Stimulated activated CD8-positive, alpha-beta memory T cell treated with anti-CD3 and anti-CD28 coated beads, Interleukin-7, amount 100 ng/mL, for 24 hours (primary cell): ENCODE results near the gene CD1B.
"Not testable (repeated sequence)": the region's sequence is repeated elsewhere in the genome, so short reads cannot be mapped to it uniquely, and the experiment has no call there.

Experiments
- DNase-seq: peaks from one replicate; pipeline ENCODE4 v3.0.0-alpha.2; 2020; ENCODE audit warnings: low read depth

Gene CD1B

DNA sequence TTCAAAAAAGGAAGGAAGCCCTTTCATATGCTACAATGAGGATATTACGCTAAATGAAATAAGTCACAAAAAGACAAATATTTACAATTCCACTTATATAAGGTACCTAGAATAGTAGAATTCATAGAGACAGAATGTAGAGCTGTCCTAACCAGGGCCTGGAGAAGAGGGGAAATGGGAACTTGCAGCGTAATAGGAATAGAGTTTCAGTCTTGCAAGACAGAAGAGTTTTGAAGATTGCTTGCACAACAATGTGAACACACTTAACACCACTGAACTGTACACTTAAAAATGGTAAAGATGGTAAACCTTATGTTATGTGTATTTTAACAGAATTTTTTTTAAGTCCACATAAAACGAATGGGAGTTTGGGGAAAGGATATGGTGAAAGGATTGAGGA, 2.9 kb downstream of the CD1B start:
- no peak for DNase-seq

DNA sequence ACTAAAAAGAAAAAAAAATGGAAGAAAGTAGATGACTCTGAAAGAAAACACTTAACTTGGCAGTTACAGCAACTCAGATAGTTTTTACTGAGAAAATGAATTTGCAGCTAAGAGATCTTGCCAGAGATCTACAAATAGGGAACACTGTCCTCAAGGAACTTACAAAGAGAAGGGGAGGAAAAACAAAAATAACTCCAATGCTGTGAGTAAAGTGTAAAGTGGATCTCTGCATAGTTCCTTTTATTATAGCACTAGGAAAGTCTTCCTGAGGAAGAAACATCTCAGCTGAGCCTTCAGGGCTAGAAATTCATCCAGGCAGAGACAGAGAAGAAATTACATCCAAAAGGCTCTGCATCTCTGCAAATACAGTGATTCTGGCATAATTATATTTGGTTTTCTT, 3.9 kb downstream of the CD1B start:
- DNase-seq: no peak

DNA sequence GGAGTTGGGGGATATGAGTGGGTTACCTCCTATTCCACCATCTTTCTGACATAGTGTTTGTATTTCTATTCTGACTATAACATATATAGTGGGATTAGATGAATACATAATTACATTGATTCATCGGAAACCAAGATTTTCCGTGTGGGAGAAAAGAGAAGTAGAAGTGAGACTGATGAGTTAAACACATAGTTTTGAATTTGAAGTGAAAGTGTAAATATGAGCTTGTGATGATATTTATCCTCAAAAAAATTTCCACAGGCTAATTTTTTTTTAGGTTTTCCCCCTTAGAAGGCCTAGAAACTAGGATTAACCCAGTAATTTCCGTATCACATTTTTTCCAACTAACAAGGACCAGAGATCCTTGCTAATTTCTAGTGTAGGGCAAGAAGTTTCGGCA, 6.9 kb downstream of the CD1B start:
- no peak for DNase-seq

DNA sequence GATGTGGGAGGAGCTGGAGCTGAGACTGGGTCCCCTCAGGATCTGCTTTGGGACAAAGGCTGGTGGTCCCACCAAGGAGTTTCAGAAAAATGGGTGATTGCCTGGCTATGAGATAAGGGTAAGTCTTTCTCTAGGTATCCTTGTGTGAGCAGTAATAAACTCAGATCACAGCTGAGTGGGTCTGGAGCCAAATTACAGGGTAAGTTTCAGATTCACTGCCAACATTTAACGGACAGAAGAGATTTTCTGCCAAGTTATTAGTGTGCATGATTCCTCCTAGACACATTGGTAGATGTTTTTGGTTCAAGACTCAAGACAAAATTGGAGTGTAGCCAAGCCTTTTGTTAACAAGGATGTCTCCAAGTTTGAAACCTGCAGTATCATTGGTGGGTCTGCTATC, 7.5 kb downstream of the CD1B start:
- no peak for DNase-seq

DNA sequence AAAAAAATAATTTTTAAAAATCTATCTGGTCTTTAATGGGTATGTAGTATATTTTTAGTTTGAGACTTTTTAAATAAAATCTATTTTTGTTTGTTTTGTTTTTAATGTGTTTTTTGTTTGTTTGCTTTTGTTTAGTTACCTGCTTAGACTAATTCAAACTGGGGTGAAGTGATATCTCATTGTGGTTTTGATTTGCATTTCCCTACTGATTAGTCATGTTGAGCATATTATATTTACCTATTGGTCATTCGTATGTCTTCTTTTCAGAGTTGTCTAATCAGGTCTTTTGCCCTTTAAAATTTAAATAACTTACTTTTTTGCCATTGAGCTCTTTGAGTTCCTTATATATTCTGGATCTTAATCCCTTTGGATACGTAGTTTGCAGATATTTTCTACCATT, 20.3 kb downstream of the CD1B start:
- DNase-seq: no peak

DNA sequence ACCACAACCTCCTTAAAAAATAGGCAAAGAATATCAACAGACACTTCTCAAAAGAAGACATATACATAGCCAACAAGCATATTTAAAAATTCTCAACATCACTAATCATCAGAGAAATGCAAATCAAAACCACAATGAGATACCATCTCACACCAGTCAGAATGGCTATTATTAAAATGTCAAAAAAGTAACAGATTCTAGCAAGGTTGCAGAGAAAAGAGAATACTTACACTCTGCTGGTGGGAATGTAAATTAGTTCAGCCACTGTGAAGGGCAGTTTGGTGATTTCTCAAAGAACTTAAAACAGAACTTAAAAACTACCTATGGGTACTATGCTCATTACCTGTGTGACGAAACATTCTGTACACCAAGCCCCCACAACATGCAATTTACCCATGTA, 20.7 kb downstream of the CD1B start:
- DNase-seq: no peak

DNA sequence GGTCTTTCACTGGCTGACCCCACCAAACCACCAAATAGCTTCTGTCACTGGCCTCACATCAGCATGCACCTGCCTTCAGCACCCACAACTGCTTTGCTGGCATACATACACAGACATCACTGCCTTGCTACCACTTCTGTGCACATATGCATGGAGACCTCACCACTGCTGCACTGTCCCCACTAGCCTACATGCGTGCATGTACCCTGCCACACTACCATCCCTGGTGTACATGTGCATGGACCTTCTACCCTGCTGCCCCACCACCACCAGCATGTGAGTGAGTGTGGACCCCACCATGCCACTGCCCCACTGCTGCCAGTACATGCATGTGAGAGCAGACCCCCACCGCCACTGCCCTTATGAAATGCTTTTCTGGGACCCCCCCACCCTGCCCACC, 35.5 kb downstream of the CD1B start:
- no peak for DNase-seq

DNA sequence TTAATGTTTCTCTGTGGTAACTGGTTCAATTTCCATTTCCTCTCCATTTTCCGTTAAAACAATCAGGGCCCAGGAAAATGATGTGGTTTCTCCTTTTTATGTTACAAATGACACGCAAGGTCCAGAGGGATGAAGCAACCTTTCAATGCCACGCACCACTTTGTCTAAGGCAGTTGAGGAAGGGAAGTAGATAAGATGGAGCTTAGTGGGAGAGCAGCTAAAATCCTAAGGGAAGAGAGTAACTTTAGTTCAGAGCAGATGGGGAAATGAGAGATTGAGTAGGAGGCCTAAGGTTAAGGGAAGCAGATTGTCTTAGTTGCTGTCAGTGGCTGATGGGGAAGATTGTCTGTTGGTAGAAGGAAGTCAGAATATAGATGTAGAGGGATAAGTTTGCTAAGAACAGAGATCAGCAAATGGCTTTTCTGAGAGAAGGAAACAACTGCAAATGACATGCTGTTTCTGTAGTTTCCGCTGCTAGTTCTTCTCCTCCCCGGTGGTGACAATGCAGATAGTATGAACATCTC, 40.9 kb downstream of the CD1B start:
- DNase-seq: no peak

DNA sequence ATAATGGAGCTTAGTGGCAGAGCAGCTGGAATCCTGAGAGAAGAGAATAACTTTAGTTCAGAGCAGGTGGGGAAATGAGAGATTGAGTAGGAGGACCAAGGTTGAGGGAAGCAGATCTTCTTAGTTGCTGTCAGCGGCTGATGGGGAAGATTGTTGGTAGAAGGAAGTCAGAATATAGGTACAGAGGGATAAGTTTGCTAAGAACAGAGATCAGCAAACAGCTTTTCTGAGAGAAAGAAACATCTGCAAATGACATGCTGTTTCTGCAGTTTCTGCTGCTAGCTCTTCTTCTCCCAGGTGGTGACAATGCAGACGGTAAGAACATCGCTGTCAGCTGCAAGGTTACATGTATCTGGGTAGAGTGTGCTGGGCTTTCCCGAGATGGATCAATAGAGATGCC, 41.5 kb downstream of the CD1B start, which contains the start of gene CD1C:
CD1C (plus strand) TSS at position 113 of the 400 bp plus-strand sequence; CDS start at position 255, 142 bp downstream.
- DNase-seq: no peak

DNA sequence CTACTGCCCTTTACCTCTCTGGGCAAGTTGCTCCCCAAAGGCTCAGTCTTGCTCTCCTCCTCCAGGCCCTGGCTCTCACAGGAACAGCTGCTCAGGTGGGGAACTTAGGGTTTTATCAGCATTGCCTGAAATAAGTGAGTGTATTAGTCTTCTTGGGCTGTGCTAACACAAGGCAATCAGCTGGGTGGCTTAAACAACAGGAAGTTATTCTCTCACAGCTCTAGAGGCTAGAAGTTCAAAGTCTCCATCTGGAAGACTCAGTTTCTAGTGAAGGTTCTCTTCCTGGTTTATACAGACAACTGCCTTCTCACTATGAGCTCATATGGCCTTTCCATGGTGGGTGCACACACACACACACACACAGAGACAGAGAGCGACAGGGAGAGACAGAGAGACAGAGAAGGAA, 44.4 kb downstream of the CD1B start:
- DNase-seq: no peak

DNA sequence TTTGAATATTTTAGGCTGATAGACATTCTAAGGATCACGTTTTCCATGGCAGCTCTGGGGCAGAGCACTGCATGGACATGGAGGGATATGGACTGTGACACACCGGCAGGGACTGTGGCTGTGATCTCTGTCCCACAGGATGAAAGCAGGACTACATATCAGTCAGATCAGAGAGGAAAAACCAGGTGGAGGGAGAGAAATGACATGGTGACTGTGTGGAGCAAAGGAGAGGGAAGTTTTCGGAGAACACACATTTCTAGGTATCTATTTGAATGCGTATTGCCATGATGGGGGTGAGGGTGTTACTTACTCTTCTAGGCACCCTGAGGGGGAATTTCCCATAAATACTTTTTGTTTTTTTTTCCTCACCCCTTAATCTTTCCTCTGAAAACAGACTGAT, 44.8 kb downstream of the CD1B start:
- no peak for DNase-seq

DNA sequence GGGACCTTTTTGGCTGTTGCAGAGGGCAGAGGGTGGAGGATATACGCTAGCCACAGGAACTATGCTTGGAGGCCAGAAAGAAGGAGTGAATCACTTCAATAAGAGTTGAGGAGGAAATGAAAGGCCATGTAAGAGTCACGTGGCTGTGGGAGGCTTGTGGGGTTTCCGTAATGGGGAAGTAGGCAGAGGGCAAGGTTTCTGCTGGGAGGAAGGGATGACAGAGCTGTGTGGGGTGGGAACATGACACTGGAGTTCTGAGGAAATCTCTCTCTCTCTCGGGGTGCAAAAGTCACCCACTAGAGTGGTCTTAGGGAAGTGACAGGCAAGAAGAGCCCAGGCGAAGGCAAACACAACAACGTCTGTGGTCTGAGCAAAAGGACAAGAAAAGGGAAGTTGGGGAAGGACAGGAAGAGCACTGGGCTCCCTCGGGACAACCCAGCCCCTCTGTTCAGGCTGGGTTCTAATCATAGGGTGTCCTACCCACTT, 45.5 kb downstream of the CD1B start:
- no peak for DNase-seq

DNA sequence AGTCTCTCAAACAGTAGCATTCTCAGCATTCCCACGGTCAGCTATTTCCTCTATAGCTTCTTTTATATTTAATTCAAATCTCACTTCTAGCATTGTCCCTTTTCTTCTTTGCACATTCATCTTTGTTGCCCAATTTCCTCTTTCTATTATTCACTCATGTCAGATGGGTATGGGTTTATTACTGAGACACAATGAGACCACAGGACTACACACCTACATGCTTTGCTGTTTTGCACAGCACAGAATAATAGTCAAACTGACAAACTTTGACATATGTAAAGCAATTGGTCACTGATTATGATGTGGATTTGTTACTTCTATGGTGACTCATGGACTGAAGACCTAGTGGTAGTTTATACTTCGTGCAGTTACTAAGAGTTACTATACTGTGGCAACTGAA, 47.4 kb downstream of the CD1B start:
- DNase-seq: no peak

DNA sequence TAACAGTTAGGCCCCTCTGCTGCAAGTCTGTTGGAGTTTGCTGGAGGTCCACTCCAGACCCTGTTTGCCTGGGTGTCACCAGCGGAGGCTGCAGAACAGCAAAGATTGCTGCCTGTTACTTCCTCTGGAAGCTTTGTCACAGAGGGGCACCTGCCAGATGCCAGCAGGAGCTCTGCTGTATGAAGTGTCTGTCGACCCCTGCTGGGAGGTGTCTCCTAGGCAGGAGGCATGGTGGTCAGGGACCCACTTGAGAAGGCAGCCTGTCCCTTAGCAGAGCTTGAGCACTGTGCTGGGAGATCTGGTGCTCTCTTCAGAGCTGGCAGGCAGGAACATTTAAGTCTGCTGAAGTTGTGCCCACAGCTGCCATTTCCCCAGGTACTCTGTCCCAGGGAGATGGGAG, 48.9 kb downstream of the CD1B start:
- DNase-seq: not testable (repeated sequence)
